ENCODE data around the gene EXD3.
"Not testable (repeated sequence)": the region's sequence is repeated elsewhere in the genome, so short reads cannot be mapped to it uniquely, and the experiment has no call there.

Gene EXD3

DNA sequence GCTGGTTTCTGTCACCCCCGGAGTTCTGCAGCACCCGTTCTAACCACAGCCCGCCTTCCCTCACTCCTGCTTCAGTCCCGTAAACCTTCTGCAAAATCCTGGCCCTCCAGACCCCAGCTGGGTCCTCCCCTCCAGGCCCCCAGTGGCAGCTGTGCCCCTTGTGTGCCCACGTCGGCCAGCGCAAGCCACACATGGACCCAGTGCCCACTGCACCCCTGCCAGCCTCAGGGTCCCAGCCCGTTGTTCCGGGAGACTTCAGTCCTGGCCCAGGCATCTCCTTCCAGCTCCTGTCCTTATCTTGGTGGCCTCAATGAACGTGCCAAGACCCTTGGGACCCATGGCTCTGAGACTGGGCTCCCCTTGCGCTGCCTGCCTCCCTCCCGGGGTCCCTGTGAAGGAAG, 43.2 kb downstream of the EXD3 start:
- no peak for DNase-seq (ENCODE audit: low read depth)

DNA sequence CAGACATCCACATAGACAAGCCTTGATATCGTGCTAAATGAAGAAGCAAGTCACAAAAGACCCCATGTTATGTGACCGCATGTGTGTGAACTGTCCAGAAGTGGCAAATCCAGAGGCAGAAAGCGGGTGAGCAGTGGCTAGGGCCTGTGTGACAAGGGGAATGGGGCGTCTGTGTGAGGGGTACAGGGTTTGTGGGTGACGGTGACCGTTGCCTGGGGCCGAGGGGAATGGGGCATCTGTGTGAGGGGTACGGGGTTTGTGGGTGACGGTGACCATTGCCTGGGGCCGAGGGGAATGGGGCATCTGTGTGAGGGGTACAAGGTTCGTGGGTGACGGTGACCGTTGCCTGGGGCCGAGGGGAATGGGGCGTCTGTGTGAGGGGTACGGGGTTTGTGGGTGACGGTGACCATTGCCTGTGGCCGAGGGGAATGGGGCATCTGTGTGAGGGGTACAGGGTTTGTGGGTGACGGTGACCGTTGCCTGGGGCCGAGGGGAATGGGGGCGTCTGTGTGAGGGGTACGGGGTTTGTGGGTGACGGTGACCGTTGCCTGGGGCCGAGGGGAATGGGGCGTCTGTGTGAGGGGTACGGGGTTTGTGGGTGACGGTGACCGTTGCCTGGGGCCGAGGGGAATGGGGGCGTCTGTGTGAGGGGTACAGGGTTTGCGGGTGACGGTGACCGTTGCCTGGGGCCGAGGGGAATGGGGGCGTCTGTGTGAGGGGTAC, 44.1 kb downstream of the EXD3 start:
- DNase-seq (ENCODE audit: low read depth): not testable (repeated sequence)

DNA sequence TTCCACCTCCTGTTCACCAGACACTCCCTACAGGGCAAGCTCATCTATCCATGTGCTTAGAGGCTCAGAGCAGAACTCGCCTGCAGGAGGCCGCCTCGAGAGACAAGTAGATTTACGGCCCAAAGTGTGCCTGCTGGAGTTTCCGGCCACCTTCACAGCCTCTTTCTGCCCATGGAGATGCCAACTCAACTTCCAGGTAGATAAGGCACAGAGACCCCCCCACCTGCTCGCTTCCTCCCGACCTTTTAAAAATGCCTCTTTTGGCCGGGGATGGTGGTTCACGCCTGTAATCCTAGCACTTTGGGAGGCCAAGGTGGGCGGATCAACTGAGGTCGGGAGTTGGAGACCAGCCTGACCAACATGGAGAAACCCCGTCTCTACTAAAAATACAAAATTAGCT, 46.6 kb downstream of the EXD3 start:
- no peak for DNase-seq (ENCODE audit: low read depth)

DNA sequence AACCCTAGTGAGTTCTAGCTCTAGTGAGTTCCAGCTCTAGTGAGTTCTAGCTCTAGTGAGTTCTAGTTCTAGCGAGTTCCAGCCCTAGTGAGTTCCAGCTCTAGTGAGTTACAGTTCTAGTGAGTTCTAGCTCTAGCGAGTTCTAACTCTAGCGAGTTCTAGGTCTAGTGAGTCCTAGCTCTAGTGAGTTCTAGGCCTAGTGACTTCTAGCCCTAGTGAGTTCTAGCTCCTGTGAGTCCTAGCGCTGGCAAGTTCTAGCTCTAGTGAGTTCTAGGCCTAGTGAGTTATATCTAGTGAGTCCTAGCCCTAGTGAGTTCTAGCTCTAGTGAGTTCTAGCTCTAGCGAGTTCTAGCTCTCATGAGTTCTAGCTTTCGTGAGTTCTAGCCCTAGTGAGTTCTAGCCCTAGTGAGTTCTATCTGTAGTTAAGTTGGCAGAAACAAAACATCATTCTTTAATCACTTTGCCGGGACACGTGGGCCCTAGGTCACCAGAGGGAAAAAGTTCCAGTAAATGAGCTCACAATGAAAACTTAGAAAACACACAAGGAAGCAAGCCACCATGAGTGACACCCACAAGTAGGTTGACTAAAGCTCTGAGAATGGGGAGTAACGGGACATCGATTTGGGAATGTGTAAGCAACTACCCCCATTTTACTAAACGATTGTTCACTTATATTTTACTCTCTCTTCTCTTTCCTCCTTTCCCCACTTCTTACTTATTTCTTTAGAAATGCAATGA, 47.5 kb downstream of the EXD3 start:
- DNase-seq (ENCODE audit: low read depth): no peak

DNA sequence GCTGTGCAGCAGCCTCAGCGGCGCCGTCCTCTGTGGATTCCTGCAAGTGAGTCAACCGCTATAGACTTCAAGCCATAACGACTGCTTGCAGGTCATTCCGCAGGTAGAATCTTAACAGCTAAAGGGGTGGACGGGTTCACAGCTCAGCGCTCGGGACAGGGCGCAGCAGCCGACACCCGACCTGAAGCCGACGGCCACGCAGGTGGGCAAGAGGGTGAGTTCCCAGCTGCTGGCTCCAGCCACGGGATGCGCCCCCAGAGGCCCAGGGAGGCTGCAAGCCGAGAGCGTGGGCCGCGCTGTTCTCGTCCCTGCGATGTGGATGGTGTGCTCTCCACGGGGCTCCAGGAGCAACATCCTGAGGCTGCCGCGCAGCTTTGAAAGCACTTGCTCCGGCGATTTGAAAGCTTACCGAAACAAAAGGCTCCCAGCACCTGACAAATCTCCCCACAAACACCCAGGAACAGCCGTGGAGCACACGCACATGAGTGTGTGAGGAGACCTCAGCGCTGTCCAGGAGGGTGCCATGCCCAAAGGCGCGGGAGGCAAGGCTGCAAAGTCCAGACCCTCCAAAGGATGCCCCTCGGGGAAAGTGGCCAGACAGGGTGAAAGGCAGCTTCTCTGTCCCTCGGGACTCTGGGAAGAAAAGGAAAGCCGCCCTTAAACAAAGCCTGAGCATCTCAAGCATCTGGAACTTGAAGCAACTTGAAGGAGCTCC, 48.7 kb downstream of the EXD3 start:
- DNase-seq (ENCODE audit: low read depth): no peak

DNA sequence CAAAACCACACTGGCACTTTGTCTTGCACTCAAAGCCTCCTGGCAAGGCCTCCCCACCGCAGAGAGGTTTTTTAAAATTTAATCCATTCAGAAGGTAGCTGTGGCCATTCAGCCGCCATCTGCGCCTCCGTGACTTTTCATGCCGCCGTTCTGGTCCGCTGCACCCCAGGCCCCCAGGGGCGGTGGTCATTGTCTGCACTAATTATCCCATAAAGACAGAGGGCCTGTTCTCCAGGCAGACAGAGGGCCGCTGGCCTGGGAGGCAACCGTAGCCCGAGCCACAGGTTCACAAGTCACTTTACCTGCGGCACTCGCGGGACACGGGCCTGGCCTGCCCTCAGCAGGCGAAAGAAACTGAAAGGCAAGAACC, 49.4 kb downstream of the EXD3 start:
- DNase-seq (ENCODE audit: low read depth): no peak

DNA sequence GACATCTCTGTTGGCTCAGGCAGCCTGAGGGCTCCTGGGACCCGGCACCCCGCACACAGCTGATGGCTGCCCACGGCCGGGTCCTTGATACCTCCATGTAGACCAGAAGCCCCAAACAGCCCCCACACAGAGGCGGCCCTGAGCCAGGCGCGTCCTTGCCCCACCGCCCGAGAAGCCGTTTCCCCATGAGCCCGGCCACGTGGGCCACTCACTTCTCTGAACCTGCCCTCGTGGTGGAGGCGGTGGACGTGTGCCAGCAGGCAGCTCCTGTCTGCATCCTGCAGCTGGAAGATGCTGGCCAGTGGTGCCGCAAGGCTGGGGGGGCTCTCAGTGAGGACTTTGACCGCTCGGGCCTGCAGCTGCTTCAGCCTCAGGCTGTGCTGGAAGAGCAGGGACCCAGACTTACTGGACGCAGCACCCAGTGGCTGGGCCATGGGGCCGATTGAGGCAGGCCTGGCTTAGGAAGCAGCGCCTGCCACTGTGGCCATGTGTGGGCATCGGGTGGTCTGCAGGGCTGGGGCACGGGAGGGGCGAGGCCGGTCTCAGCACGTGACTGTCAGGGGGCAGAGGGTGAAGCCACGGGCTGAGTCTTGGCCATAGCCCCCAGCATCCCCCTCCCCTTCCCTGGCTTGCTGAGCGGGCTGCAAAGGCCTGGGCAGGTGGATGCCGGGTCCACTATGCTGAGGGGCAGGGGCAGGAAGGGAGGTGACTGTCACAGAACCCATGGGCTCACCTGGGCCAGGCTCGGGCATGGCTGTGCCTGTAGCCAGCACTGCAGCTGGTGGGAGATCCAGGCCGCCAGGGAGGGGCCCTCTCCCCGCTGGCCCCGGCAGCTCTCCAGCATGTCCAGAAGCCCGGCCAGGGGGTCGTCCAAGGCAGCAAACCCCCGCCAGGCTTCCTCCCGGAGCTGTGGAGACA, 50.0 kb downstream of the EXD3 start:
- no peak for DNase-seq (ENCODE audit: low read depth)

DNA sequence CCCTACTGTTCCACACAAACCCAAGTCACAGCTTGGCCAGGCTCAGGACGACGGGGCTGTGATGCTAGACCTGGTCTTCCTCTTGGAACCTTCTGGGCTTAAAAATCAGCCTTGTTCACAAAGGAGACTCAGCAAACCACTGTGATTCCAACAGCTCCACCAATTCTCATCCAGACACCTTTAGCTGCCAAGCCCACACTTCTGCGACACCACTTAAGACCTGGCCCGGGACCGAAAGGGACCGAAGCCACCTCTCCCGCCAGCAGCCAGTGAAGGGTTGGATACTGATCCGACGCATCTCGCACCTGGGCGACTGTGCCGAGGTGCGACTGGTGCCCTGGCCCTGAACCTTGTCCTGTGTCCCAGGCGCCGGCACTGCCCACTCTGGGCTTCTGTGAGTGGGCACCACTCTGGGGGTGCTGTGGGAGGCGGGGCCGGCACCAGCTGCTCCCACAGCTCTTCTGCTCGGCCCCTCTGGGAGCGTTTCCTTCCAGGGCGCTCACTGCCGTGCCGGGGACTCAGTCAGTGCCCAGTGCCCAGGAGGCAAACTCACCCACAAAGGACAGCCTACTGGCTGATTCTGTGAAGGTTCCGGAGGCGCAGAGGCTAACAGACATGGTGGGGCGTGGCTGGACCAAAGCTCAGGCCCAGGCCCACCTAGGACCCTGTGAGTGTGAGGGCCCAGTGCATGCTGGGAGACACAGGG, 50.9 kb downstream of the EXD3 start:
- no peak for DNase-seq (ENCODE audit: low read depth)

DNA sequence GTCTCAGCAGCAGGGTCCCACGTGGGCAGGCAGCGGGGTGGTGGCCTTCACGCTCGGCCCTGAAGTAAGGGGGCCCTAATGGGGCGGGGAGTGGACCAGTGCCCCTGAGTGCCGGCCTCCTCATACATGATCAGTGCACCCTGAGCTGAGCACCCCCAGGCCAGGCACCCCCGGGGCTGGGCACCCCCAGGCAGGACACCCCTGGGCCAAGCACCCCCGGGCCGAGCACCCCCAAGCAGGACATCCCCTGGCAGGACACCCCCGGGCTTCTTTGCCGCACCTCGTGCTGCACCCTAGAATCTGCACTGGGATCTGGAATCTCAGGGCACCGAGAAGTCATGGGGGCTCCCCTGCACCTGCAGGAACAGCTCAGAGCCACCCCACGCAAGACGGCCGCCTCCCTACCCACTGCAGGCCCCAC, 51.4 kb downstream of the EXD3 start:
- no peak for DNase-seq (ENCODE audit: low read depth)

DNA sequence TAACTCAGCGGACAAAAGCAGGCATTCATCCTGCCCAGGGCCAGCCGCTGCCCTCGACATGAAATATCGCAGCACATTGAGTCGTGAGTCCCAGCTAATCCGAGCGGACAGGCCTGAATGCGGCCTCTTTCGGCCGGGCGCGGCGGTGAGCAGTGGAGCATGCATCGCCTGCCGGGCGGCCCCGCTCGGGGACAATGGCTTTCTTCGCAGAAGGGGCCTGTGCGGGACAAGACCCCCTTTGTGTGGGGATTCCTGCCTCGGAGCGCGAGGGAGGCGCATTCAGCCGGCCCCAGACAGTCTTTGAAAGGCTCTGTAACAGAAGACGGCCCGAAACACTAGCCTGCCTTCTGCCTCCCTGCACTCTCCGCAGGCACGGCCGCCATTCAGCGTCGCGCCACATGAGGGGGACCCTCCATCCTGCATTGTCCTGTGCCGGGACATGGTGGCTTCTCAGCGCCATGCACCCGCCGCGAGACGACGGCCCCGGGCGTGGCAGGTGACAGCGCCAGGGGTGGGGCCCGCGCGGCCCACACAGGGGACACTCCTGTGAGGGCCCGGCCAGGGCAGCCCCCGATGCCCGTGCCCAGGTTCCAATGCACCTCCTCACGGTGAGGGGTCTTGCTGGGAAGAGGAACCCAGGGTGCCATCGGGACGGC, 52.0 kb downstream of the EXD3 start:
- no peak for DNase-seq (ENCODE audit: low read depth)

DNA sequence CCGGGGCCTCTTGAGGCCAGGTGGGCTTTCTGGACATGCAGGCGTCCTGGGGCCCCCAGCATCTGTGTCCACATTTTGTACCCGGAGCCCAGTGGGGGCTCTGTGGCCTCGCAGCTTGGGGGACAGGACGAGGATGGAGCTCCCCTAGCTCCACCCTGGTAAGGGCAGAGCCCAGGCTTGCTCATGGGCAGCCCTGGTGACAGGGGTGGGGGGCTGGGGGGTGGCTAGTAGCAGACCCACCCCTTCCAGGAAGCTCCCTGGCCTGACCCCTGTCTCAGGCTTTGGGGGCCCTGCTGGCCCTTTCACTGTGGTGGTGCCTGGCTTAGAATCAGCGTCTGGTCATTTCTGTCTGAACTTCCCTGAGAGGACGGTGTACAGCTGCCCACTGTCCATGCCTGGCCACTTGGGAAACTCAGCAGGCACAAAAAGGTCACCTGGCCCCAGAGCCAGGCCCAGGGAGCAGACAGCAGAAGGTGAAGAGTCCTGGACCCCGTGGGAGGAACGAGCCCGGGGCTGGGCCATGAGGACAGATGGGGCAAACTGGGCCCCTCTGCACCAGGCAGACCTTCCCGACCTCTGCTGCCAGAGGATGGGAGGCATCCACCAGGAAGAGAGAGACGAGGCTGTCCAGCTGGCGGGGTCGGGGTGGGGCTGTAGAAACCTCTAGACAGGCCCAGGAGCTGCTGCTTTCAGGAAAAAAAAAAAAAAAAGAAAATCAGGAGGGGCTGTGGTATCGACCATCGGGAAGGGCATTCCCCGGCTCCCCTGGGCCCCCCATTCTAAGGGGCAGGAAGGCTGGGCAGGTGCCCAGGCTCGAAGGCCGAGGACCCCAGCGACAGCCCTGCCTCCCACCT, 52.8 kb downstream of the EXD3 start:
- no peak for DNase-seq (ENCODE audit: low read depth)

DNA sequence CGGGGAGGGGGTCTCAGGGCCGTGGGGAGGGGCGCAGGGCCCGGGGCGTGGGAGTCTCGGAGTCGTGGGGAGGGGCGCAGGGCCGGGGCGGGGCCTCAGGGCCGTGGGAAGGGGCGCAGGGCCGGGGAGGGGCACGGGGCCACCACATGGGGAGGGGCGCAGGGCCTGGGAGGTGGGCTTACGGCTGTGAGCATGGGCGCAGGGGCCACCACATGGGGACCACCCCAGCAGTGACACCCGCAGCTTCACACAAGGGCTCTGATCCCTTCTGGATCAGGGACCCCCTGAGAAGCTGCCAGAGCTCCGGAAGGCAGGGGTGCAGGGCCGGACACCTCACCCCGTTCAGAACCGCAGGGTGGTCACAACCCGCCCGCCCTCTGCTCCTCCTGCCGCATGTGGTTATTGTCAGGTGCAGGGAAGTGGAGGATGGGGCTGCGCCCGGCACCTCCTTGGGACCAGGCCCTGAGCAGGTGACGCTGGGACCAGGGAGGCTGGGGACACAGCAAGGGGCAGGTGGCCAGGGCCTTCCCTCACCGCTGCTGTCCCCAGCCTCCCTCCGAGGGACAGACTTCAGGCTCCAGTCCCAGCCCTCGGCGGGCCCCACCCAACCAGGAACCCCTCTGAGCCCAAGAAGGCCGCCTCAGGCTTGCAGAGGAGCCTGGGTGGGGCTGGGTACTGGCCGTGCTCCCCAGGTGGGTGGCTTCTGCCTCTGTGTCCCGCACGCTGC, 53.7 kb downstream of the EXD3 start:
- no peak for DNase-seq (ENCODE audit: low read depth)

DNA sequence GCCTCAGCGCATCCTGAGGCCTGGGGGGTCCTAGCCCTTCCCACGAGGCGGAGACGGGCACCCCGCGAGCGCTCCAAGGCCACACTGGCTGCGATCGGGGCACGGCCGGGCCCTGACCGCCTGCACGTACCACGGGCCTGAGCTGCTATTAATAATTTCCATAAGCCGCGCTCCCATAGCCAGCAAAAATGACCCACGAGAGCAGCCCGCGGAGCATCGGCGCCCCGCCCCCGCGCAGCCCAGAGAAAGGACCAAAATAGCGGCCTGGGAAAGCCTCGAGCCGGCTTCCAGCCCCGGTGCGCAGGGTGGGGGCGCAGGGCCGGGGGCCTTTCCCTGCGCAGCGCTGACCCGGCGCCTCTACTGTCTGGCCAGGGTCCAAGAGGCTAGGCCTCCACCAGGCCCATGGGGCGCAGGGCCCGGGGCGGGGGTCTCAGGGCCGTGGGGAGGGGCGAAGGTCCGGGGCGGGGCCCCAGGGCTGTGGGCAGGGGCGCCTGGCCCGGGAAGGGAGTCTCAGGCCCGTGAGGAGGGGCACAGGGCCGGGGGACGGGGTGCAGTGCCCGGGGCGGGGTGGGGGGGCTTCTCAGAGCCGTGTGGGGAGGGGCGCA, 54.4 kb downstream of the EXD3 start:
- no peak for DNase-seq (ENCODE audit: low read depth)

DNA sequence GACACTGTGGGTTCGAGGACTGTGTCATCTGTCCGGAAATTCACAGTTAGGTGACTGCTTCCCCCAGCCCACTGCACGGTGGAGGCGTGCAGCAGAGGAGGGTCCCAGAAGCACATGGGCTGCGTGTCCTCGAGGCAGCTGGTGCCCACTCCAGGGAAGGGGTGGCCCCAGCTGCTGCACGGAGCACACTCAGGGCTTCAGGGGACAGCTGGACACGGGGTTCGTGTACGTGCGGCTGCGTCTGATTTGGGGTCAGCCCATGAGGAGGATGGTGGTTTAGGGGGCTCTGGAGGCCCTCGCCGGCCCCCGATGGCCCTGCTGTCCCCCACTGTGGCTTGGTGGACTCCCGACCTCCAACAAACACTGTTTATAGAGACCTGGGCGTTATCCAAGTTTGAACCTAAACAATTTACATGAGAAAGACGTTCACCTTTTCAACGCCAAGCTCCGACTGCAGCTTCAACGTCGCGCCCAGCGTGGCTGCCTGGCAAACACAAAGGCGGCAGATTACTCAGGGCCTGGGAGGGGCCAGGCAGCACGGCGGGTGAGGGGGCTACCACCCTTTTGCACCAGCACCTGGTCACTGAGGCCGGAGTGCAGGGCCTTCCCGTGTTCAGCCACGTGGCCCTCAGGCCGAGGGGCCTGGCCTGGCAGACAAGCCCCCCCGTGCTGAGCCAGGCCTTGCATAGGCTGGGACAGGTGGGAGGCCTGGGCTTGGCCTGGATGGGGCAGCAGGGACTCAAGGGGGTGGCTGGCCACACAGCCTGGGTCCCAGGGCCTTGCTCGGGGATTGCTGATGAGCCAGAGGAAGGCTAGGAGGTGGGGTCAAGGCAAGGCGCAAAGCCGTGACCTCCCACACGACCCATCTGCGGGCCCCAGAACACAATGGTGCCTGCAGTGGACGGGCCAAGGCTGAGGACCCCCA, 55.2 kb downstream of the EXD3 start:
- DNase-seq (ENCODE audit: low read depth): no peak

DNA sequence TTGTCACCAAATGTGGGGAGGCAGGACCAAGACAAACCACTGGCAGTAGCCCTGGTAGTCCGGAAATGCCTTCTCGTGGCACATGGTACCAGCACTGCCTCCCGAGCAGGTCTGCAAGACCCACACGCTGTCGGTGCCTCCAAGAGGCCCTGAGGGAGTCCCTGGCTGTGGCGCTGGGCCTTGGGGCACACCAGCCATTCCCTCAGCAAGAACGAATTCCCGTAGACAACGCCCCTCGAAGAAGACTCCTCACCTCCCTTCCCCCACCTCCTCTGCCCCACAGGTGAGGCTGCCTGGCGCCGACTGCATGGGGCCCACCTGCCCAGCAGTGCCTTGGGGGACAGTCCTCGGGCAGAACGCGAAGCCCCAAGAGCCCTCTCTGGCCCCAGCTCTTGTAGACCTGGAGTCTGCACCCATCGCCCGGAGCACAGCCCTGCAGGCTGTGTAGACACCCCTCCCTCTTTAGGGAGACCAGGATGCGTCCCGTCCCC, 56.0 kb downstream of the EXD3 start:
- DNase-seq (ENCODE audit: low read depth): no peak

DNA sequence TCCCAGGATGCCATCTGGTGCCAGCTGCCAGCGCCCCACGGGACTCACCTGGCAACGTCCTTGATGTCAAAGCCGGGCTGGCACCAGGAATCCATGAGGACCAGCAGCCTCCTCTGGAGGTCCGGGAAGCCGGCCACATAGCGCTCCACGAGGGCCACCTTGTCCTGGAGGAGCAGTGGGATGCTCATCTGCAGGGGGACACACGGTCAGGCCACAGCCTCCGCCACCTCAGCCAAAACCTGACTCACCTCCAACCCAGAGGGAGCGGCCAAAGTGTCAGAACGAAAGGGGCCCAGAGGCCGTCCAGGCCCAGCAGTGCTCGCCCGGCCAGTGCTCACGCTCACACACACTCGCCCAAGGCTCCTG, 56.5 kb downstream of the EXD3 start:
- DNase-seq (ENCODE audit: low read depth): no peak

DNA sequence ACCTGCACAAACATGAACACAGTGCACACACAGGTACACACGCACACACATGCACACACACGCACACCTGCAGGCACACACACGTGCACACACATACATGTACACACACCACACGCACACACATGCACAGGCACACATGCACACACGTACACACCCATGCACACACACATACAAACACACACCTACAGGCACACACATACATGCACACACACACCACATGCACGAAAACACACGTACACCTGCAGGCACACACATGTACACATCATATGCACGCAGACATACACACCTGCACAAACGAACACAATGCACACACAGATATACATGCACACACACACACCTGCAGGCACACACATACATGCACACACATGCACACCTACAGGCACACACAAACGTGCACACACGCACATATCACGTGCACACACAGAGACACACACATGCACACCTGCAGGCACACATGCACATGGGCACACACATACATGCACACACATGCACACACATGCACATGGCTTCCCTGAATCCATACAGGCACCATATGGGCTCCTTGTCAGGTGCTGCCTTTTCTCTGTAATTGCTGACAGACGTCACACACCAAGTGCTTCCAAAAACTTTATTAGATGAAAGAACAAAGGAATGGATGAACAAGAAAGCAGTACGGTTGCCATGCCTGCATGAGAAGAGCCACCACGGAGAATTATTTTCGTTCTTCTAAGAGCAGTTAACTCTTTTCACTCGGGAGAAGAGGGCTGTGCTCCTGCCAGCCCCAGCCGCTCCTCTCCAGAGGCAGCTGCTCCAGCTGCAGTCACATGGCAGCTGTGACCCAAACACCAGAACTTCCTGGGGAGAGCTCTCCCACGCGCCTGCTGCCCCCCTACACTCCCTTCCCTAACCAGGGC, 57.2 kb downstream of the EXD3 start:
- DNase-seq (ENCODE audit: low read depth): no peak
